Activated CD4-positive, alpha-beta T cell treated with anti-CD3 and anti-CD28 coated beads, Interleukin-2, amount 10 ng/mL, durations not matched to agents 24 days and 14 days (primary cell): ENCODE data around the gene OR2T3. TPM values are rescaled to one million over a fixed set of nuclear protein-coding genes. Genes with fewer than 3 reads are reported as not detected.
"Not testable (repeated sequence)": the region's sequence is repeated elsewhere in the genome, so short reads cannot be mapped to it uniquely, and the experiment has no call there.

Source experiments
- DNase-seq: peaks from one replicate; pipeline ENCODE4 v3.0.0; 2022
- H3K27ac Mint-ChIP-seq: one replicate; pipeline ENCODE4 v1.8.0; 2022; ENCODE audit warnings: mild to moderate bottlenecking, mixed read lengths
- H3K27me3 Mint-ChIP-seq: one replicate; pipeline ENCODE4 v1.8.0; 2022; ENCODE audit warnings: mixed read lengths
- H3K36me3 Mint-ChIP-seq: one replicate; pipeline ENCODE4 v1.8.0; 2022; ENCODE audit warnings: low read depth, mild to moderate bottlenecking, mixed read lengths
- H3K4me1 Mint-ChIP-seq: one replicate; pipeline ENCODE4 v1.8.0; 2021; ENCODE audit warnings: mixed read lengths
- H3K4me3 Mint-ChIP-seq: one replicate; pipeline ENCODE4 v1.8.0; 2022; ENCODE audit warnings: mild to moderate bottlenecking, moderate library complexity, mixed read lengths
- H3K9me3 Mint-ChIP-seq: one replicate; pipeline ENCODE4 v1.8.0; 2021; ENCODE audit warnings: mixed read lengths
- intact Hi-C: fragments of 100-400 bp; cut with micrococcal nuclease; formaldehyde crosslinking; loops from one replicate; pipeline ENCODE4 v1.15.1; 2023
- total RNA-seq: library from RNA; stranded (reverse); gene quantifications from 2 replicates; pipeline ENCODE4 v1.2.3, GENCODE V29; 2022

The OR2T3 gene
- total RNA-seq, 1 donor from 2014 or later = not detected

- H3K4me3 Mint-ChIP-seq, H3K27ac Mint-ChIP-seq, H3K4me1 Mint-ChIP-seq, DNase-seq, H3K9me3 Mint-ChIP-seq, H3K36me3 Mint-ChIP-seq, intact Hi-C loops, H3K27me3 Mint-ChIP-seq: not testable (repeated sequence)
Observed at GRCh38 chr1:248448409-248449074, 24.6 kb upstream of the OR2T3 start.

- DNase-seq, H3K27ac Mint-ChIP-seq, H3K4me3 Mint-ChIP-seq, H3K36me3 Mint-ChIP-seq, intact Hi-C loops, H3K9me3 Mint-ChIP-seq, H3K4me1 Mint-ChIP-seq, H3K27me3 Mint-ChIP-seq: not testable (repeated sequence)
Observed at GRCh38 chr1:248449821-248450465, 23.2 kb upstream of the OR2T3 start.

GRCh38 chr1:248450466-248451145 lies 22.5 kb upstream of the OR2T3 start:
- H3K4me3 Mint-ChIP-seq, H3K36me3 Mint-ChIP-seq, H3K27me3 Mint-ChIP-seq, H3K4me1 Mint-ChIP-seq, H3K27ac Mint-ChIP-seq, H3K9me3 Mint-ChIP-seq, DNase-seq, intact Hi-C loops: not testable (repeated sequence)

- H3K36me3 Mint-ChIP-seq, H3K4me3 Mint-ChIP-seq, H3K27ac Mint-ChIP-seq, DNase-seq, H3K4me1 Mint-ChIP-seq, intact Hi-C loops, H3K9me3 Mint-ChIP-seq, H3K27me3 Mint-ChIP-seq: not testable (repeated sequence)
Observed at GRCh38 chr1:248453619-248454018, 19.5 kb upstream of the OR2T3 start.

GRCh38 chr1:248455045-248455444 lies 18.1 kb upstream of the OR2T3 start:
- DNase-seq, H3K36me3 Mint-ChIP-seq, H3K27me3 Mint-ChIP-seq, H3K4me3 Mint-ChIP-seq, H3K27ac Mint-ChIP-seq, intact Hi-C loops, H3K4me1 Mint-ChIP-seq, H3K9me3 Mint-ChIP-seq: not testable (repeated sequence)

GRCh38 chr1:248456635-248457034 lies 16.5 kb upstream of the OR2T3 start:
- H3K36me3 Mint-ChIP-seq, intact Hi-C loops, H3K27ac Mint-ChIP-seq, H3K27me3 Mint-ChIP-seq, H3K9me3 Mint-ChIP-seq, DNase-seq, H3K4me3 Mint-ChIP-seq, H3K4me1 Mint-ChIP-seq: not testable (repeated sequence)

- H3K27me3 Mint-ChIP-seq, intact Hi-C loops, DNase-seq, H3K36me3 Mint-ChIP-seq, H3K27ac Mint-ChIP-seq, H3K4me3 Mint-ChIP-seq, H3K4me1 Mint-ChIP-seq: not testable (repeated sequence)
- H3K9me3 Mint-ChIP-seq = peaks cover 14% of the 10 kb centered on the region
Observed at GRCh38 chr1:248459117-248459516, 14.0 kb upstream of the OR2T3 start.

GRCh38 chr1:248471154-248471553 lies 2.0 kb upstream of the OR2T3 start:
- H3K27ac Mint-ChIP-seq = no peak overlapping the region
- no peak for DNase-seq
- H3K4me1 Mint-ChIP-seq = peaks cover 2% of the 10 kb centered on the region
- H3K9me3 Mint-ChIP-seq = peaks cover 6% of the 10 kb centered on the region
- H3K4me3 Mint-ChIP-seq = no peak overlapping the region
- intact Hi-C loops = no loop called here
- H3K27me3 Mint-ChIP-seq = peaks cover 12% of the 10 kb centered on the region
- no peaks in the 10 kb centered on the region for H3K36me3 Mint-ChIP-seq

GRCh38 chr1:248472111-248472510 lies 1.0 kb upstream of the OR2T3 start:
- DNase-seq, H3K27ac Mint-ChIP-seq, H3K4me3 Mint-ChIP-seq, H3K36me3 Mint-ChIP-seq, H3K9me3 Mint-ChIP-seq, H3K4me1 Mint-ChIP-seq, intact Hi-C loops: not testable (repeated sequence)
- H3K27me3 Mint-ChIP-seq = peaks cover 15% of the 10 kb centered on the region

GRCh38 chr1:248475660-248476059 lies 2.5 kb downstream of the OR2T3 start:
- H3K4me3 Mint-ChIP-seq, H3K27ac Mint-ChIP-seq, intact Hi-C loops, DNase-seq, H3K36me3 Mint-ChIP-seq, H3K9me3 Mint-ChIP-seq, H3K4me1 Mint-ChIP-seq: not testable (repeated sequence)
- peaks cover 15% of the 10 kb centered on the region for H3K27me3 Mint-ChIP-seq

- Mint-ChIP-seq H3K4me1 (peaks cover 12% of the 10 kb centered on the region), H3K4me3 (peak overlapping the region; percentile 84), H3K27ac (peak overlapping the region; percentile 91)
- DNase-seq = peak; percentile 84
- not testable (repeated sequence) for H3K27me3 Mint-ChIP-seq, H3K9me3 Mint-ChIP-seq, H3K36me3 Mint-ChIP-seq
- intact Hi-C loops = loop anchor here (5.0 kb wide), 1 partner anchor 85 kb away; no protein-coding TSS in a partner anchor
Observed at GRCh38 chr1:248481686-248482579, 8.8 kb downstream of the OR2T3 start.

GRCh38 chr1:248488289-248488688 lies 15.1 kb downstream of the OR2T3 start, which contains the start of gene OR2T5:
TSS of gene OR2T5 (plus strand) at chr1:248488589. CDS start at chr1:248488589, 0 bp downstream.
- H3K27ac Mint-ChIP-seq, DNase-seq, intact Hi-C loops, H3K27me3 Mint-ChIP-seq, H3K4me1 Mint-ChIP-seq, H3K4me3 Mint-ChIP-seq, H3K36me3 Mint-ChIP-seq, H3K9me3 Mint-ChIP-seq: not testable (repeated sequence)

GRCh38 chr1:248496661-248497060 lies 23.5 kb downstream of the OR2T3 start:
- intact Hi-C loops, H3K4me1 Mint-ChIP-seq, H3K27me3 Mint-ChIP-seq, H3K27ac Mint-ChIP-seq, H3K36me3 Mint-ChIP-seq, DNase-seq, H3K9me3 Mint-ChIP-seq, H3K4me3 Mint-ChIP-seq: not testable (repeated sequence)
